ENCODE results near the gene MMP19.
"Not testable (repeated sequence)": the region's sequence is repeated elsewhere in the genome, so short reads cannot be mapped to it uniquely, and the experiment has no call there.

MMP19 gene

DNA sequence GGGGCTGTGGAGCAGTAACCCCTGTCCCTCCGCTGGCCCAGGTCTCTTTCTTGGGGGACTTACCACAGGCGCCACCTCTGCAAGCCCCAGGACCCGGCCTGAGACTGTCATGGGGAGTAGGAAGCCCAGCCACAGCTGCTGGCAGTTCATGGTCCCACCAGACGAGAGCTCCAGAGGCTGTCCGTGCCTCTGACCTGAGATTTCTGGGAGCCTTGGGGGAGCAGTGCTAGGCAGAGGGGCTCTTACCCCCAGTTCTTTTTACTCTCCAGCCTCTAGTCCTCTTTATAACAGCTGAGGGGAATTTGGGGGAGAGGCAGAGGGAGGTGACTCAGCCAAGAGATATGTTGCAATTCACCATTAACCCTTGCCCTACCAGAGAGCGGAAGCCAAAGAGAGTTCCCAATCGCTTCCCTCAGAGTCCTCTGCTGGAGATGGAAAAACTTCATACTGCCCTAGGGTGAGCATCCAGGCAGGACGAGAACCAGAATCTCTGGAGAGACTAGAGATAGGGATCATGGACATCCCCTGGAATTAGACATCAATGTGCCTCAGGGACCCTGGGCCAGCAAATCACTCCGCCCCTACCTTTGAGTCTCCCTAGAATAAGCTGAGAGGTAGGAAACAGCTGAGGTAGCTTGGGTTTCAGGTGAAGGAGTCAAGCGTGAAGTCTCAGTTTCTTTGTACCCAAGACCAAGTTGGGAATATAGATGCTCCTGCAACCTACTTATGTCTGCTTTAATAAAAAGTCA is at the start of gene MMP19:
TSS of gene MMP19 (minus strand) at position 256 of the 749 bp plus-strand sequence. CDS start at position 150, 106 bp downstream.
- no peak for DNase-seq

- no peak for DNase-seq
Measured at GRCh38 chr12:55891310-55891709, 48.6 kb upstream of the MMP19 start.

GRCh38 chr12:55885113-55885512 is 42.4 kb upstream of the MMP19 start:
- no peak for DNase-seq

GRCh38 chr12:55877824-55878223 is 35.1 kb upstream of the MMP19 start:
- no peak for DNase-seq

GRCh38 chr12:55875704-55876467 is 33.1 kb upstream of the MMP19 start:
- no peak for DNase-seq

- DNase-seq, result no peak
Measured at GRCh38 chr12:55874443-55874842, 31.7 kb upstream of the MMP19 start.

DNA sequence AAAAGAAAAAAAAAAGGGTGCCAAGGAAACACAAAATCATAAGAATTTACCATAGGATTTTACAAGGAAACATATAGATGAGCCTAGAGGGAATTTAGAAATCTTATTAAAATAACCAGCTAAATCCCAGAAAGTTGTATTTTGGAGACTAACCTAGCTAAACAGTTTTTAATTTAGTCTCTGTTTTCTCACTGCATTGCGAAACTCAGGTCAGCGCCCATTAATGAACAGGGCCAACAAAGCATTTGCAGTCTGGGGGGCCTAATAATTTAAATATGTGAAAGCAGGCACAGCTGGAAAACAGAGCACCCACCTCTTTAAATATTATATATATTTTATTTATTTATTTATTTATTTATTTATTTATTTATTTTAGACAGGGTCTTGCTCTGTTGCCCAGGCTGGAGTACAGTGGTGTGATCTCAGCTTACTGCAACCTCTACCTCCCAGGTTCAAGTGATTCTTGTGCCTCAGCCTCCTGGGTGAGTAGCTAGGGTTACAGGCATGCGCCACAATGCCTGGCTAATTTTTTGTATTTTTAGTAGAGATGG is 23.8 kb upstream of the MMP19 start:
- not testable (repeated sequence) for DNase-seq

DNA sequence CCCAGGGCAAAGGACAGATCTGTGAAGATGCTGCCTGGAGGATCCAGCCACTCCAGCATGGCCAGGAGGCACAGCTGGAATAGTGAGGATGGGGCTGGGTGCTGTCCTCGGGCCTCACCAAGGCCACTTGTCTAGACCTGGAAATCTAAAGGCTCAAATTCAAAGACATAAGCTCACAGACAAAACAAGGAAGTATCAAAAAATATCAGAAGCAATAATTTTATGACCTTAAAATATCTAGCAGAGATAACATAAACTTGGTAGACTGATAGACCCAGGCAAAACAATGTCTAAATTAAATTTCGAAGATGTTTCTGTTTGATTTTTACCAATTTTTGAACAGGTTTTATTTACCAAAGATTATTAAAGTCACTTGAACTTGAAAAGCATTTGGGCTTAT is 22.6 kb upstream of the MMP19 start:
- no peak for DNase-seq

DNA sequence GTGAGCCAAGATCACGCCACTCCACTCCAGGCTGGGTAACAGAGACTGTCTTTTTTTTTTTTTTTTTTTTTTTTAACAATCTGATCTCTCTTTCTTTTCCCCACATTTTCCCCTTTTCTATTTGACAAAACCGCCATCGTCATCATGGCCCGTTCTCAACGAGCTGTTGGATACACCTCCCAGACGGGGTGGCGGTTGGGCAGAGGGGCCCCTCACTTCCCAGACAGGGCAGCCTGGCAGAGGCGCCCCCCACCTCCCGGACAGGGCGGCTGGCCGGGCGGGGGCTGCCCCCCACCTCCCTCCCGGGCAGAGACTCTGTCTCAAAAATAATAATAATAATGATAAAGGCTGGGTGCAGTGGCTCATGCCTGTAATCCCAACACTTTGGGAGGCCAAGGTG is 20.2 kb upstream of the MMP19 start:
- DNase-seq, result not testable (repeated sequence)

GRCh38 chr12:55862286-55862685 is 19.6 kb upstream of the MMP19 start:
- no peak for DNase-seq

DNA sequence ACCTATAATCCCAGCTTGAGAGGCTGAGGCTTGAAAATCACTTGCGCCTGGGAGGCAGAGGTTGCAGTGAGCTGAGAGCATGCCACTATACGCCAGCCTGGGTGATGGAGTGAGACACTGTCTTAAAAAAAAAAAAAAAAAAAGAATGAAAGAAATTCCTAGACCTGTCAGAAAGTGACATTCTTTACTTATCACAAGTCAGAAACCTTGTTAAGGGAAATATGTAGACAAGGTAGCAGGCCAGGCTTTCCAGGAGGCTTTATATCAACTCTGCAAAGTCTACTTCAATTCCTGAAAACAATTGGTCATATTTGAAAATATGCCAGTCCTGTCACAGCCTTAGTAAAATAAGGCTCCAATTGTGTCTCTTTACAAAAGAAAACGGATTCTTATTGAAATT is 19.1 kb upstream of the MMP19 start:
- no peak for DNase-seq

- DNase-seq, result no peak
Measured at GRCh38 chr12:55861396-55861795, 18.7 kb upstream of the MMP19 start.

DNA sequence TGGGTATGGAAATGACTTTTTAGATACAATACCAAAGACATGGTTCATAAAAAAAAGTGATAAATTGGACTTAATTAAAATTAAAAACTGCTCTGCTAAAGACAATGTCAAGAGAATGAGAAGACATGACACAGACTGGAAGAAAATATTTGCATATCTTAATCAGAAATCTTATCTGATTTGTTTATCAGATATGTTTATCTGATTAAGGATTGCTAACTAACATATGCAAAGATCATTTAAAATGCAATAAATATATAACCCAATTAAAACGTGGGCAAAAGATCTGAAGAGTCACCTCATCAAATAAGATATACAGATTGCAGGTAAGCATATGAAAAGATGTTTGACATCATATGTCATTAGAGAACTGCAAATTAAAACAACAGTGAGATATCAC is 10.0 kb upstream of the MMP19 start:
- no peak for DNase-seq

GRCh38 chr12:55850893-55851292 is 8.2 kb upstream of the MMP19 start:
- no peak for DNase-seq

GRCh38 chr12:55850401-55850800 is 7.7 kb upstream of the MMP19 start:
- DNase-seq, result no peak

GRCh38 chr12:55849616-55850343 is 7.0 kb upstream of the MMP19 start:
- no peak for DNase-seq

GRCh38 chr12:55847603-55848291 is 5.0 kb upstream of the MMP19 start:
- DNase-seq, result no peak

- DNase-seq, result no peak
Measured at GRCh38 chr12:55847033-55847432, 4.3 kb upstream of the MMP19 start.

- DNase-seq, result no peak
Measured at GRCh38 chr12:55845785-55846496, 3.2 kb upstream of the MMP19 start.

DNA sequence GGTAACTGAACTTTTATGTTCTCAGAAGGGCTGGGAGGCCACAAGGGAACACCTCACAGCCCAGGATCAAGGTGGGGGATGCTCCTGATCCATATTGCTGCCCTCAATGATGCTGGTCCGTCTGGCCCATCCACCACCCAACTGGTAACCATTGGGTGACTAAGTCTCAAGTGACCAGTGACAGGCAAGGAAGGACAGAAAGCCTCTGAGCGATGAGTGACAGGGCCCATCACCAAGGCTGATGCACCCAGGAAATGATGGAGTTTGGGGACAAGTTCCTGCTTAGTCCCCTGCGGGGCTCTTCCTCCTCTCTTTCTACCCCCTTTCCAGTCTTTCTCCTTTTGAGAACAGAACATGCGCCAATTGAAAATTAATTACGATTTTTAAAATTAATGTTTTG is 2.6 kb upstream of the MMP19 start:
- no peak for DNase-seq

GRCh38 chr12:55844961-55845360 is 2.2 kb upstream of the MMP19 start:
- no peak for DNase-seq

DNA sequence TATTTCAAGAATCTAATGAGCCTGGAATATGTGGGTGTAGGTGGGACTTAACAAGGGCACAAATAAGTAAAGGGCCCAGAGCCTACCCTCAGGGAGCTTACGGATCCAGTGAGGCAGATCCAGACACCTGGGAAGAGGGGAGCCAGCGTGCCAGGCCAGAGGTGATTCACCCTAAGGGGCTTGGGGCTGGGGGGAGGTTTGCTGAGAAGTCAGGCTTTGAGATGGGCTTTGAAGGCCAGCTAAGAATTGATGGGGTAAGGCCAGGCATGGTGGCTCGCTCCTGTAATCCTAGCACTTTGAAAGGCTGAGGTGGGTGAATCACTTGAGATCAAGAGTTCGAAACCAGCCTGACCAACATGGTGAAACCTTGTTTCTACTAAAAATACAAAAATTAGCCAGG is 695 bp upstream of the MMP19 start:
- DNase-seq, result no peak

Measured in NCI-H187 (cell line).